Stimulated activated effector memory CD8-positive, alpha-beta T cell treated with anti-CD3 and anti-CD28 coated beads, Interleukin-12 subunit alpha, Interleukin-12 subunit beta, amount 100 ng/mL, for 72 hours (primary cell): ENCODE results near the gene CALHM1.

ENCODE experiments used
- ATAC-seq: fragments of 150-1000 bp; cut with Tn5 transposase; 2 replicates; pipeline ENCODE4 v1.10.0; 2021
- DNase-seq, 2 donors: peaks; one replicate each; pipeline ENCODE4 v3.0.0; 2021 to 2022; ENCODE audit warnings: low spot score in 2 of 2
- H3K27ac Mint-ChIP-seq: one replicate; pipeline ENCODE4 v1.8.0; 2022; ENCODE audit warnings: mild to moderate bottlenecking, mixed read lengths
- H3K36me3 Mint-ChIP-seq: one replicate; pipeline ENCODE4 v1.8.0; 2022; ENCODE audit warnings: mild to moderate bottlenecking, mixed read lengths
- H3K4me1 Mint-ChIP-seq: one replicate; pipeline ENCODE4 v1.8.0; 2022; ENCODE audit warnings: mixed read lengths
- H3K4me3 Mint-ChIP-seq: one replicate; pipeline ENCODE4 v1.8.0; 2022; ENCODE audit warnings: mild to moderate bottlenecking, mixed read lengths
- H3K9me3 Mint-ChIP-seq: one replicate; pipeline ENCODE4 v1.8.0; 2022; ENCODE audit warnings: mixed read lengths

CALHM1 gene

DNA sequence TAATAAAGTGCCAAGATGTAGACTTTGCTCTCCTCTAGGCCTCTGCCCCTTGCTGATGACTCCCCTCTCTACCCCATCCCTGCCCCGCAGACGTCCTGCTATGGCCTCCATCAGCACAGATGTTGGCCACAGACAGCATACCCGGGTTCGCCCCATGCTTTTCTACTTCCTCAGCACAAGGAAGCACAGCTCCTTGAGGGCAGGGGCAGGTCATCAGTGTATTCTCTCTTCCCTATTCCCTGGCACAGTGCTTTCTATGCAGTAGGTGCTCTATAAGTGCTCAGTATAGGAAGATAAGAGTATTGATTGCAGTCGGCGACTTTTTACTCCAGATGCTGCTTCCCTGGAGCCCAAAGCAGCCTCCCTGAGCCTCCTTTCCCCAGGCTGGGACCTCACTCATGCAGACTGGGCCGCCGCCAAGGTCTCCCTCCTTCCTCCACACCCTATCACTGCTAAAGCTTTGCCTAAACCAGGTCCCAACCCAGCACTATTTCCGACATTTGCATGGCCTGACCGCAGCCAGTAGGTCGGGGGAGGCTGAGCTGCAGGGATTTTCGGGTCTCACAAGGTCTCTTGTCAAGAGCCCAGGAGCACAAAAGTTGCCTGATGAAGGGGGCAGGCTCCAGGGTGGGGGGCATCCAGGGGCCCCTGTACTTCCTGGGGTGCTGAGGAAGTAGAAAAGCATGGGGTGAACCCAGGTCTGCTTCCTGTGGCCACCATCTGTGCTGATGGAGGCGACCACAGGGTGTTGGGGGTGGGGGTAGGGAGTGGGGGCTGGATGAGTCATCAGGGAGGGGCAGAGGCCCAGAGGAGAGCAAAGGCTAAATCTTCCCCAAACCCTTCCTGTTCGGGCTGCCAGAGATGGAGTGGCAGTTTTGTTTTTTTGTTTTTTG, 12.3 kb upstream of the CALHM1 start:
- peak overlapping the region; percentile 97 for H3K27ac Mint-ChIP-seq
- no peaks in the 10 kb centered on the region for H3K9me3 Mint-ChIP-seq
- H3K4me3 Mint-ChIP-seq: peak overlapping the region; percentile 65
- H3K4me1 Mint-ChIP-seq: peaks cover 52% of the 10 kb centered on the region
- DNase-seq (peak; percentile 41 to 82), ATAC-seq (peak; percentile 91)
- H3K36me3 Mint-ChIP-seq: peaks cover 5% of the 10 kb centered on the region

DNA sequence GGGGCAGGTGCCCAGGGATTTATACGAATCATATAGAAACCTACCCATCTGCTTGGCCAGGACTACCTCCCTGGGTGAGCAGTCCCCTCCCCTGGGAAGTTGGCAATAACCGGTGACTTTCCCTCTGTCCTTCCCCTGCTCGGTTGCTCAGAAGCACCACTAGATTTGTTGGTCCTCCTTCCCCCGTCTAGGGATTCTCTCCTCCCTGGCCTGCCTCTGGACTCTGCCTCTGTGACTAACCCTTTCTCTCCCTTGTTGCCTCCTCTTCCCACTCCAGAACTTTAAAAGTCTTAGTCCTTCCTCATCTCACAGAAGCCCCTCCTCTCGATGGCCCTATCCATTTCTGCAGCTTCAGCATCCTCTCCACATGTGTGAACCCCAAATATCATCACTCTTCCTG, 10.5 kb upstream of the CALHM1 start:
- Mint-ChIP-seq H3K9me3 (no peaks in the 10 kb centered on the region), H3K4me1 (peaks cover 51% of the 10 kb centered on the region), H3K4me3 (no peak overlapping the region), H3K27ac (no peak overlapping the region), H3K36me3 (peaks cover 5% of the 10 kb centered on the region)
- no peak for DNase-seq
- ATAC-seq: no peak

DNA sequence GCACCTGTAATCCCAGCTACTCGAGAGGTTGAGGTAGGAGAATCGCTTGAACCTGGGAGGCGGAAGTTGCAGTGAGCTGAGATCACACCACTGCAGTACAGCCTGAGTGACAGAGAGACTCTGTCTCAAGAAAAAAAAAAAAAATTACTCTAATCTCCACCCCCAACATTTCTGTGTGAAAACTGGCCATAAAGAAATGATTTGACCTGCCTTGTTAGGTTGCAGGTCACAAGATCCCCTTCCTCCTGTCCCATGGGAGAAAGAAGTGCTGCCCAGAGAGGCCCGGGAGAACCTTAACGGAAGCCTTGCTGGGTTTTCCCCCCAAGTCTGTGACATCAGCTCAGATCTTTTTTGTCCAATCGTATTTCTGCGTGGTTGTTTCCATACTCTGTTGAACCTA, 8.7 kb upstream of the CALHM1 start:
- DNase-seq: no peak
- Mint-ChIP-seq H3K36me3 (peaks cover 5% of the 10 kb centered on the region), H3K4me1 (peaks cover 44% of the 10 kb centered on the region), H3K9me3 (no peaks in the 10 kb centered on the region), H3K4me3 (no peak overlapping the region), H3K27ac (peak overlapping the region; percentile 10)
- no peak for ATAC-seq

DNA sequence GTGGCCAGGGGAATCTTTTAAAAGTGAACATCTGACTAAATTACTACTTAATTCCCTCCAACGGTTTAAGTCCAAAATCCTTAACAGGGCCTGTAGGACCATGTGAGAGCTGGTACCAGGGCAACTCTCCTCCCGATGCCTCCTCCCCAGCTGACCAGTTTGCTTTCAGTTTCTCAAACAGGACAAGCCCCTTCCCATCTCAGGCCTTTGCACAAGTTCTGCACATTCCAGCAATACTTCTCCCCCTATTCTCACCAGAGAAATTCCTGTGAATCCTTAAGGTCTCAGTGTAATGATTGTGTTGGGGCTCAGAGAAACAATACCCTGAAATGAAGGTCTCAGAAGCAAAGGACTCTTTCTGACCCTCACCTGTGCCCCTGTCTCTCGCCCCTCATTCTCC, 8.0 kb upstream of the CALHM1 start:
- DNase-seq: no peak
- no peak overlapping the region for H3K4me3 Mint-ChIP-seq
- peak overlapping the region; percentile 10 for H3K27ac Mint-ChIP-seq
- H3K36me3 Mint-ChIP-seq: peaks cover 5% of the 10 kb centered on the region
- H3K9me3 Mint-ChIP-seq: no peaks in the 10 kb centered on the region
- no peak for ATAC-seq
- peaks cover 37% of the 10 kb centered on the region for H3K4me1 Mint-ChIP-seq

DNA sequence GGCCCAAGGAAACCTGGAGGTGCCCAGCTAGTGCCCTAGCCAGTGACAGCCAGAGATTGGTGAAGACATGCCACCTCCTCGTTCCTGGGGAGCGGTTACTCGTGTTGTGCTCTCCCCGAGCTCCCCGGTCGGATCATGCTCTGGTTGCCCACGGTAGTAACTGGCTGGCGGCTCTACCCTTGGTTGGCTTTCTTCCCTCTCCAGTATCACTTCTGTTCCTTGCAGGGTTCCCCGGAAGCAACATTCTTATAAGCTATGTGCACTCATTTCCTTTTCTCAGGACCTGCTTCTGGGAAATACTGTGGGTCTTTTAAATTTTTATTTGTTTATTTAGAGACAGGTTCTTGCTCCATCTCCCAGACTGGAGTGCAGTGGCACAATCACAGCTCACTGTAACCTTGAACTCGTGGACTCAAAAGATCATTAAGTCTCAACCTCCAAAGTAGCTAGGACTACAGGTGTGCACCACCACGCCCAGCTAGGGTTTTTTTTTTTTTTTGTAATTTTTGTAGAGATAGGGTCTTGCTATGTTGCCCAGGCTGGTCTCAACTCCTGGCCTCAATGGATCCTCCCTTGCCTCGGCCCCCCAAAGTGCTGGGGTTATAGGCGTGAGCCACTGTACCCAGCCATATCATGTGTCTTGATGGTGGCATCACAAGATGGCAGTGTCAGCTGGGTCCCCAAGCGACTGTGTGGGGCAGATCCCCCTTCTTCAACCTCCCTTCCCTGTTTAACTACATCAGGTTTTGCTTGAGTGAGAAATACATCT, 6.9 kb upstream of the CALHM1 start:
- H3K4me1 Mint-ChIP-seq: peaks cover 27% of the 10 kb centered on the region
- H3K4me3 Mint-ChIP-seq: no peak overlapping the region
- no peak for DNase-seq
- H3K27ac Mint-ChIP-seq: no peak overlapping the region
- ATAC-seq: no peak
- H3K36me3 Mint-ChIP-seq: no peaks in the 10 kb centered on the region
- no peaks in the 10 kb centered on the region for H3K9me3 Mint-ChIP-seq

DNA sequence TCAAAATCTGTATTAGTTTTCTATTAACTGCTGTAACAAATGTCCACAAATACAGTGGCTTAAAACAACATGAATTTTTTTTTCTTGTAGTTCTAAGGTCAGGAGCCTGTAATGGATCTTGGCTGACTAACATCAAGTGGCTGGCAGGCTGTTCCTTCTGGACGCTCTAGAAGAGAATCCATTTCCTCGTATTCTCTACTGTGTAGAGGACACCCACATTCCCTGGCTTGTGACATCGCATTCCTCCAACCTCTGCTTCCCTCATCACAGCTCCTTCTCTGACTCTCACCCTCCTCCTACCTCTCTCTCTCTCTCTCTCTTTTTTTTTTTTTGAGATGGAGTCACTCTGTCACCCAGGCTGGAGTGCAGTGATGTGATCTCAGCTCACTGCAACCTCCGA, 4.8 kb upstream of the CALHM1 start:
- ATAC-seq: no peak
- Mint-ChIP-seq H3K4me3 (no peak overlapping the region), H3K4me1 (peaks cover 29% of the 10 kb centered on the region), H3K27ac (no peak overlapping the region), H3K36me3 (no peaks in the 10 kb centered on the region), H3K9me3 (no peaks in the 10 kb centered on the region)
- no peak for DNase-seq

DNA sequence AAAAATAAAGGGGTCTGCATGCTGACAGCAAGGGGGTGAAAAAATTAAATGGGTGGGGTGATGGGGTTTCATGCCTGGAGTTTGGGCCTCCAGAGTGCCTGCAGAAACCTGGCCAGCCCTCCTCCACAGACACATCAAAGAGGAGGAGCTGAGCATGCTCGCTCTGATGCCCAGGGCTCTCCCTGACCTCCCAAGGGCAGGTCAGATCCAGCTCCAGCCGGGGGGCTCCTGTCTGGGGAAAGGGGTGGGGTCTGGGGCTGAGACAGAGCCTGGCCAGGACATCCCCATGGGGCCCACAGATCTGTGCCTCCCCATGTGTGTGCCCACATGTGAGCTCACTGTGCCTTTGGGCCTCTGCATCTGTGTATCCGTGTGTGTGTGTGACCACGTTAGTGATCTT, 915 bp upstream of the CALHM1 start:
- H3K4me3 Mint-ChIP-seq: no peak overlapping the region
- H3K27ac Mint-ChIP-seq: peak overlapping the region; percentile 60
- no peaks in the 10 kb centered on the region for H3K9me3 Mint-ChIP-seq
- peaks cover 15% of the 10 kb centered on the region for H3K4me1 Mint-ChIP-seq
- no peaks in the 10 kb centered on the region for H3K36me3 Mint-ChIP-seq
- DNase-seq: no peak
- ATAC-seq: peak; percentile 6

DNA sequence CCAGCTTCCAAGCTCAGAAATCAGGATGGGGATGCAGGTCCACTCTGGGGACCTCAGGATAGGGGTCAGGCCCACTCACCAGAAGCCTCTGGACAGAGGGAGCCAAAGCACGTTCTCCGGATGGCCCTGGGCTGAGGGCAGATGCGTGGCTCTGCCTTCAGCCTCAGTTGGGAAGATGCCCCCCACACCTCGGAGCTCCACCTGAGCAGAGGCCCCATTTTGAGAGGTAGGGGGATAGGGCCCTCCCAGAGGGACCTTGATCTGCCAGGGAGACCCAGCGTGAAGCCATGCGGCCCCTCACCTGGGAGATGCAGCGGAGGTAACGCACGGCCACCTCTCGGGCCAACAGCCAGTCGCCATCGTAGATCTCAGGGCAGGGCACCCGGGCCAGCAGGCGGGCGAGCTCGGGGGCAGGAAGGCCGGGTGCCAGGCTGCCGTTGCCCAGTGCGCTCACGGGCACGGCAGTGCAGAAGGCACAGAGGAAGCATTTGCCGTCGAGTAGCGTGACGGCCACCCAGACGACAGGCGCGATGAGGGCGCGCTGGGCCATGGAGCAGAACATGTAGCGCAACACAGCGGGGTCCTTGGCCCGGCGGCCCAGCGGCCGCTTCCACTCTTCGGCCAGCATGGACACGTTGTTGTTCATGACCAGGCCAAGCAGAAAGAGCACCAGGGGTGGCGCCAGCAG, 660 bp downstream of the CALHM1 start:
- H3K27ac Mint-ChIP-seq: no peak overlapping the region
- H3K36me3 Mint-ChIP-seq: no peaks in the 10 kb centered on the region
- no peaks in the 10 kb centered on the region for H3K9me3 Mint-ChIP-seq
- no peak overlapping the region for H3K4me3 Mint-ChIP-seq
- peaks cover 24% of the 10 kb centered on the region for H3K4me1 Mint-ChIP-seq
- ATAC-seq (no peak), DNase-seq (no peak)

DNA sequence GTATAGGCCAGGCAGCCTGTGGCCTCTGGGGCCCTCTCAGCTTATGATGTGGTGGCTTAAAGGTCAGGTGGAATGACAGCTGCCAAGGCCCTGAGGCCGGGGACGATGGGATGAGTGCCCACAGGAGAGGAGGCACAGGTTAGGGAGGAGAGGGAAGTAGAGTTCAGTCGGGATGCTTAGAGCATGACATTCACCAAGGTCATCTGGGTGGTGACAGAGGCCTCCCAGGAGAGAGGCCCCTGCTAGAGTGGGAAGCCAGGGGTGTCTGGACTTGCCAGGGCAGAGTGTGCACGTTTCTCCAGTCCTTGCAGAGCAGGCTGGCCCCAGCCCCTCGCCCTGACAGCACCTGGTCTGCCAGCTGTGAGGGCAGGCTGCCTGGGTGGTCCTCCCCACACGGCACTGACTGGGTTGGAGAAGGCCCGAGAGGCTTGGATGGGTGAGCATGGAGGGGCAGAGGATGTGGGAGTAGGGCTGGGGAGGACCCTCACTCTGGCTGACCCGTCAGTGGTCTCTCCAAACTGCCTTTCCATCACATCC, 1.5 kb downstream of the CALHM1 start:
- no peak overlapping the region for H3K4me3 Mint-ChIP-seq

DNA sequence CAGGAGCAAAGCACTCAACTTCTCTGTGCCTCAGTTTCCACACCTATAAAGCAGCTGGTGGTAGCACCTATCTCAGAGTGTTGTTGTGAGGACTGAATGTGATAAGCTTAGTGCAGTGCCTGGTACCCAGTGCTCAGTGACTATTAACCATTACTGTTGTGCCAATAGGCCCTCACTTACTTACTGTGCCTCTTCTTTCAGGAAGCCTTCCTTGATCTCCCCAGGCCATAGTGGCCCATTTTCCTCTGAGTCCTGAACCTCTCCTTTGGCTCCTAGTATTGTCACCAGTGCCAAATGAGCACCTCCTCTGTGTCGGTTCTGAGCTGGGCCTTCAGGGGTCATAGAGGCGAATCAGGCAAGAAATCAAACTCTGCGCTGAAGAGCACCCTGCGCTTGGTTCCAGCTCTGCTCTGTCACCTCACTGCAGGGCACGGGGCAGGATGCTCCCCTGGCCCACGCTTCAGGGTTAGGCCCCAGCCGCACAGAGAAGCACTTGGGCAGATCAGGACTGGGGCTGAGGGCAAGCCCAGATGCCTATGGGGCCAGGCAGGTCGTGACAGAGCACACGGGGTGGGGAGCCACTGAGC, 2.5 kb downstream of the CALHM1 start:
- ATAC-seq (no peak), DNase-seq (no peak)
- Mint-ChIP-seq H3K4me1 (peaks cover 41% of the 10 kb centered on the region), H3K27ac (no peak overlapping the region), H3K36me3 (peaks cover under 1% of the 10 kb centered on the region), H3K4me3 (no peak overlapping the region), H3K9me3 (no peaks in the 10 kb centered on the region)

More for the DNA sequence above, 1.5 kb downstream of the CALHM1 start:
- Mint-ChIP-seq H3K9me3 (no peaks in the 10 kb centered on the region), H3K36me3 (no peaks in the 10 kb centered on the region), H3K4me1 (peaks cover 32% of the 10 kb centered on the region), H3K27ac (peak overlapping the region; percentile 88)
- ATAC-seq: no peak
- no peak for DNase-seq

DNA sequence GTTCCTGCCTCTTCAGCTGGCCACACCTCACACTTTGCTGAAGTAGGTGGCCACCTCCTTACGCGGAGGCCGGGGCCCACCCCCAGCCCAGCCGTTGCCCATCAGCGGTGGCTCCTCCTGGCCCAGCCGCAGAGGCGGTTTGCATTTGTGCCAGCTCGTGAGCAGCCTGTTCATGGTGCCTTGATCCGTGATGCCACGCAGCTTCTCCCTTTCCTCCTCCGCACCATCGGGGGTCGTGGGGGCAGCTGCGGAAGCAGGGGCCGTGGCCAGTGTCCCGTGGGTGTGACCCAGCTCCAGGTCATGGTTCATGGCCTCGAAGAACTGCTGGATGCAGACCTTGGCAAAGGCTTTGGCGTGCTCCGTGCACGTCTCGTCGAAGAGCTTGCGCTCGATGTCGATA, 3.5 kb downstream of the CALHM1 start:
- Mint-ChIP-seq H3K4me3 (no peak overlapping the region), H3K36me3 (peaks cover 8% of the 10 kb centered on the region), H3K9me3 (no peaks in the 10 kb centered on the region), H3K27ac (no peak overlapping the region), H3K4me1 (peaks cover 49% of the 10 kb centered on the region)
- no peak for ATAC-seq
- DNase-seq: no peak

DNA sequence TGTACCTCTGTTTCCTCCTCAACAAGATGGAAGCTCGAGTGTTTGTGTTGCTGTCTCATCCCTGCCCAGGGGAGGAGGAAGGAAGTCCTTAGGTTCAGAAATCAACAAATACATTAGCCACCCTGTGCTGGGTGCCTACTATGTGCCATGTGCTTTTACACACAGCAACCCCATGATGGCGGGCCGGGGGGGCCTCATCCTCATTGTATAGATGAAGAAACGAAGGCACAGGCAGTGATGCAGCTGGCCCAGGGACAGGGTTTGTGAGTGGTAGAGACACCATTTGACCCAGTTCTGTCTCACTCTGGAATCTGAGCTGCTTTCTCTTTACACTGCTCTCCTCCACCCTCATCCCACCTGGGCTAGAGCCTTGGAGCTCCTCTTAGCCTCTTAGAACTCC, 4.7 kb downstream of the CALHM1 start:
- Mint-ChIP-seq H3K27ac (peak overlapping the region; percentile 94), H3K4me3 (peak overlapping the region; percentile 93), H3K36me3 (peaks cover 18% of the 10 kb centered on the region), H3K4me1 (peaks cover 49% of the 10 kb centered on the region), H3K9me3 (no peaks in the 10 kb centered on the region)
- DNase-seq (no peak), ATAC-seq (no peak)

DNA sequence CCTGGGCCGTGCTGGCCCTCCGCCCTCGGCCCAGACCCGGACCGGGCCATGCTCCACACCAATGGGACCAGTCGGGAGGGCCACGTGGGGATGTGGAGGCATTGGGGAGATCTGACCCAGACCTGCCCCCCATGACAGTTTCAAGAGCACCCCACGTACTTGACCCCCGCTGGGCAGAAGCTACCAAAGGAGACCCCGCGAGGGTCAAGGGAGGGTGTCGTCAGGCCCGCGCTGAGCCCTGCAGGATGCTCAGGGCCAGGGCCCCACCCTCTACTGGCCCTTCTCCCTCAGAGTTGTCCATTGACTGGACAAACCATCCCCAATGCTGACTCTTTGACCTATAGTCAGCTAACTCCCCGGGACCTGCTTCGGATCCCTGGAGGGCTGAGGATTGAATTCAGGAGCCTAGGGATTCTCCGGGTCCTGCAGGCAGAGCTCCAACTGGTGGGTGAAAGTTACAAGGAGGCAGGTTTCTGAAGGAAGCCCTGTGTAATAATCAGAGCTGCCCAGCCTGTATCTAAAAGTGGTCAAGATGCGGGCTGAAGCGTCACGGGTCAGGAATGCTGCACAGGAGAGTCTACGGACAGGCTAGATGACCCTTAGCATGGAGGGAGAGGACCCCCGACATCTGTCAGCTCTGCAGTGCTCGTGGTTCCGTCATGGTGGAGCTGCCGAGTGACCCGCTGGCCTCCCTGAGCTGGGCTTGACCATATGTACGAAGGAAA, 6.0 kb downstream of the CALHM1 start:
- no peaks in the 10 kb centered on the region for H3K9me3 Mint-ChIP-seq
- ATAC-seq (no peak), DNase-seq (no peak)
- peaks cover 32% of the 10 kb centered on the region for H3K36me3 Mint-ChIP-seq
- peak overlapping the region; percentile 94 for H3K27ac Mint-ChIP-seq
- peaks cover 61% of the 10 kb centered on the region for H3K4me1 Mint-ChIP-seq
- H3K4me3 Mint-ChIP-seq: peak overlapping the region; percentile 93

DNA sequence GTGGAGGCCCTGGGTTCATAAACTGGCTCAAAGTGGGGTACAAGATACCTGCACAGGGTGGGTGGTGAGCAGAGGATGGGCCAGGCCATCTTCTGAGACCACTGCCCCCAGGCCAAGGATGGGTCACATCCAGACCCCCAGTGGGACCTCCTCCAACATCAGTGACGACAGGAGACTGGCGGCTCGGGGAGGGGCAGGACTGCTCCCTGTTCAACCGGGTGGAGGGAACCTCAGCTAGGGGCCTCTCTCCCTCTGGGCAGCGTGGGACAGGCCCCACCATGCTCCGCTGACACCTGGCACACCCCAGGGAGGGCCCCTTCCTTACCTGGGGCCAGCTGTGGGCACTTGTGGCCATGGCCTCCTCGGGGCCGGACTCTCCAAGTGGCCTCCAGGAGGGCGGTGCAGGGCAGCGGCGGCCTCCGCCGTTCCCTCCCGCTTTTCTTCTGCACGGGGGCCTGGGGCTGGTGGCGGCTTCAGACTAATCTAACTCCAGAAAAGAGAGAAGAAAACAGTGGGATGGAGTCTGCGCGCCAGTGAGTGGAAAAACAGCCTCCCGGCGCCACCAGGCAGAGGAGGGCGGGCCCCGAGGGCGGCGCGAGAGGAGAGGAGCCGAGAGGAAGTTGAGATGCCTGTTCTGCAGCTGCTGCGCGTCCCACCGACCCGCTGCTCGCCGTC, 6.7 kb downstream of the CALHM1 start, which contains the start of gene CALHM2:
Gene CALHM2, minus strand, starts transcription at position 540 of the 675 bp plus-strand sequence. CDS start 2,429 bp downstream, outside the sequence.
- Mint-ChIP-seq H3K9me3 (no peaks in the 10 kb centered on the region), H3K4me3 (peak within 1 kb of the TSS; percentile 93), H3K27ac (peak within 1 kb of the TSS; percentile 94), H3K4me1 (peaks cover 68% of the 10 kb centered on the region), H3K36me3 (peaks cover 39% of the 10 kb centered on the region)
- DNase-seq: peak; percentile 46 to 78
- peak; percentile 81 for ATAC-seq
